ENCODE results near the gene CRACR2A. TPM values are rescaled to one million over a fixed set of nuclear protein-coding genes. Genes with fewer than 3 reads are reported as not detected.

The CRACR2A gene
- total and polyA plus RNA-seq, 2 donors = 7.3 to 9.4 TPM

DNA sequence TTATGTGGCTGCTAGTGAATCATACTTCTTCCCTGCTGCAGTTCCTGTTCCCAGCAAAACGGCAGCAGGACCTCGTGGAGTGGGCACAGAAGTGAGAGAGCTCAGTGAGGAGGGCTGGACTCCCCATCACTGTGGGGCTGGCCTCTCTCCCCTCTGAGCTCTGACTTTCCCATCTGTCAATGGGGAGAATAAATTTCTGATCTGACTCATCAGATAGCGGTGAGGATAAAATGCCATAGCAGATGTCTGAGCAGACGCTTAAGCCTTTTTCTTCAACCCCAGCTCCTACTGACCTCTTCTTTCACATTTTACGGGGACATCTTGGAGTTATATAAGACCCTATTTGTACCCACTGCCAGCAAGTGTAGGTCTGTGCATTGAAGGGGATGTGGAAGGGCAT is 116.6 kb downstream of the CRACR2A start:
- H3K4me3 ChIP-seq (ENCODE audit: low read length in 2 of 2) = no peak overlapping the region
- H3K27ac ChIP-seq (ENCODE audit: low read depth in 1 of 2, low read length in 1 of 2) = no peak overlapping the region
- DNase-seq (ENCODE audit: low read depth in 6 of 9, low spot score in 9 of 9) = no peak
- no peaks in the 10 kb centered on the region for H3K27me3 ChIP-seq (ENCODE audit: control insufficient read depth in 2 of 2, insufficient read depth in 1 of 2, low read length in 1 of 2)
- H3K9me3 ChIP-seq (ENCODE audit: control insufficient read depth in 2 of 2, insufficient read depth in 1 of 2, low read length in 1 of 2) = no peaks in the 10 kb centered on the region
- peaks cover 2 to 8% of the 10 kb centered on the region in 2 donors for H3K4me1 ChIP-seq (ENCODE audit: control insufficient read depth in 2 of 2, insufficient read depth in 2 of 2, low read length in 2 of 2)
- H3K36me3 ChIP-seq (ENCODE audit: control insufficient read depth in 2 of 2, insufficient read depth in 2 of 2, low read length in 1 of 2) = peaks cover 12 to 33% of the 10 kb centered on the region in 2 donors
- 96% methylated on average over 5 of the region's 5 CpGs for WGBS

DNA sequence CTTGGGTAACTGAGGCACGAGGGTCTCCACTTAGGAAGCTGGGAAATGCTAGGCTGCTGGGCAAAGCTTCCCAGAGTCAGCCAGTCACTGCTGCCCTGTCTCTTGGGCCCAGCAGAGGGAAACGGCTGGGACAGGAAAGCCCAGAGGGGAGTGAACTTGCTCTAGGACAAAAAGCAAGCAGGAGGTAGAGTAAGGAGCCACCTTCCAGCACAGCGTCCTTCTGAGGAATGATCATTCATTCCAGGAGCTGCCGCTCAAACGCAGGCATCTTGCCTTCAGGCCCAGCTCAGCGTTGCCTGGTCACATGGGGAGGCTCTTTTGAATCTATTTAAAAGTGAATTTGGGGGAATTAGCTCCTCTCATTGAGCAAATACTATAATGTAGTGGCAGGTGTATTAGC is 118.6 kb downstream of the CRACR2A start:
- Histone ChIP-seq H3K27me3 (ENCODE audit: control insufficient read depth in 2 of 2, insufficient read depth in 1 of 2, low read length in 1 of 2) (no peaks in the 10 kb centered on the region), H3K4me3 (ENCODE audit: low read length in 2 of 2) (no peak overlapping the region), H3K4me1 (ENCODE audit: control insufficient read depth in 2 of 2, insufficient read depth in 2 of 2, low read length in 2 of 2) (peaks cover 5 to 14% of the 10 kb centered on the region in 2 donors), H3K9me3 (ENCODE audit: control insufficient read depth in 2 of 2, insufficient read depth in 1 of 2, low read length in 1 of 2) (no peaks in the 10 kb centered on the region), H3K27ac (ENCODE audit: low read depth in 1 of 2, low read length in 1 of 2) (no peak overlapping the region), H3K36me3 (ENCODE audit: control insufficient read depth in 2 of 2, insufficient read depth in 2 of 2, low read length in 1 of 2) (peaks cover 12 to 39% of the 10 kb centered on the region in 2 donors)
- DNase-seq (ENCODE audit: low read depth in 6 of 9, low spot score in 9 of 9) = no peak
- 99% methylated on average over 6 of the region's 6 CpGs for WGBS

DNA sequence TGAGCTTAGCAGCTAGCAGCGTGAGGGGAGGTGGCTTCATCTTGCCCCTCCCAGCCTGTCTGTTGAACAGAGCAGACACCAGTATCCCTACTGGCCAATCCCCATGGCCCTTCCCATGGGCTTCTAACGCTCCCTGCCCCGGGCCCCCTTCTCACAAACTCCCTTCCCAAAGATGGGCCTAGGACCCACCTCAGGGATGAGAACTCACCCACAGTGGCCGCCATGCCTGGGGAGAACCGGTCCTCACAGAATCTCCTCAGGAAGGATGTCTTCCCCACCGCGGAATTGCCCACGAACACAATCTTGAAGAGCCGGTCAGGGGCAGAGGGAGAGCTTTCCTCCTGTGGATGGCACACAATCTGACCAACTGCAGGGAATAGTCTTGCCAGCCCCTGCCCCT is 119.5 kb downstream of the CRACR2A start:
- no peaks in the 10 kb centered on the region for H3K27me3 ChIP-seq (ENCODE audit: control insufficient read depth in 2 of 2, insufficient read depth in 1 of 2, low read length in 1 of 2)
- no peaks in the 10 kb centered on the region for H3K9me3 ChIP-seq (ENCODE audit: control insufficient read depth in 2 of 2, insufficient read depth in 1 of 2, low read length in 1 of 2)
- no peak for DNase-seq (ENCODE audit: low read depth in 6 of 9, low spot score in 9 of 9)
- no peak overlapping the region for H3K27ac ChIP-seq (ENCODE audit: low read depth in 1 of 2, low read length in 1 of 2)
- whole genome bisulfite sequencing = 99% methylated on average over 9 of the region's 9 CpGs
- H3K36me3 ChIP-seq (ENCODE audit: control insufficient read depth in 2 of 2, insufficient read depth in 2 of 2, low read length in 1 of 2) = peaks cover 13 to 43% of the 10 kb centered on the region in 2 donors
- H3K4me3 ChIP-seq (ENCODE audit: low read length in 2 of 2) = no peak overlapping the region
- H3K4me1 ChIP-seq (ENCODE audit: control insufficient read depth in 2 of 2, insufficient read depth in 2 of 2, low read length in 2 of 2) = peaks cover 5 to 14% of the 10 kb centered on the region in 2 donors

- no peak for DNase-seq (ENCODE audit: low read depth in 6 of 9, low spot score in 9 of 9)
- Histone ChIP-seq H3K9me3 (ENCODE audit: control insufficient read depth in 2 of 2, insufficient read depth in 1 of 2, low read length in 1 of 2) (no peaks in the 10 kb centered on the region), H3K27ac (ENCODE audit: low read depth in 1 of 2, low read length in 1 of 2) (no peak overlapping the region), H3K36me3 (ENCODE audit: control insufficient read depth in 2 of 2, insufficient read depth in 2 of 2, low read length in 1 of 2) (peaks cover 10 to 36% of the 10 kb centered on the region in 2 donors), H3K4me1 (ENCODE audit: control insufficient read depth in 2 of 2, insufficient read depth in 2 of 2, low read length in 2 of 2) (peaks cover 5 to 14% of the 10 kb centered on the region in 2 donors), H3K4me3 (ENCODE audit: low read length in 2 of 2) (no peak overlapping the region), H3K27me3 (ENCODE audit: control insufficient read depth in 2 of 2, insufficient read depth in 1 of 2, low read length in 1 of 2) (no peaks in the 10 kb centered on the region)
- 96% methylated on average over 2 of the region's 2 CpGs for WGBS
These were observed 120.2 kb downstream of the CRACR2A start for GRCh38 chr12:3632754-3633153.

DNA sequence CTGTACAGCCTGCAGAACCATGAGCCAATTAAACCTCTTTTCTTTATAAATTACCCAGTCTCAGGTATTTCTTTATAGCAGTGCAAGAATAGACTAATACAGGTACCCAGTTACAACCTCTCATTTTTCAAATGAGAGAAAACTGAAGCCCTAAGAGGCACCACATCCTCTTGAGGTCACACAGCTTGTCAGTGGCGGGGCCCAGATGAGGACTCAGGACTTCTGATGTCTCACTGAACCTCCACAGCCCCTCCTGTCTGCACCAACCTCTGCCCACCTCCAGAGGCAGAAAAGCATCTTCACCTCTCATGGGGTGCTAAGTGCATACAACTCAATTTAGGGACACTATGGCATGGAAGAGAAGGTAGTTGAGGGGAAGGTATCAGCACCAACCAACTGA is 120.7 kb downstream of the CRACR2A start:
- DNase-seq (ENCODE audit: low read depth in 6 of 9, low spot score in 9 of 9) = peak in 5 of 9 donors; percentile 14 to 65 (median 32)
- H3K4me3 ChIP-seq (ENCODE audit: low read length in 2 of 2) = no peak overlapping the region
- no peaks in the 10 kb centered on the region for H3K27me3 ChIP-seq (ENCODE audit: control insufficient read depth in 2 of 2, insufficient read depth in 1 of 2, low read length in 1 of 2)
- peaks cover 5 to 14% of the 10 kb centered on the region in 2 donors for H3K4me1 ChIP-seq (ENCODE audit: control insufficient read depth in 2 of 2, insufficient read depth in 2 of 2, low read length in 2 of 2)
- H3K36me3 ChIP-seq (ENCODE audit: control insufficient read depth in 2 of 2, insufficient read depth in 2 of 2, low read length in 1 of 2) = peaks cover 9 to 39% of the 10 kb centered on the region in 2 donors
- no peaks in the 10 kb centered on the region for H3K9me3 ChIP-seq (ENCODE audit: control insufficient read depth in 2 of 2, insufficient read depth in 1 of 2, low read length in 1 of 2)
- H3K27ac ChIP-seq (ENCODE audit: low read depth in 1 of 2, low read length in 1 of 2) = no peak overlapping the region
- WGBS = 72% methylated on average over 1 of the region's 1 CpG

- Histone ChIP-seq H3K9me3 (ENCODE audit: control insufficient read depth in 2 of 2, insufficient read depth in 1 of 2, low read length in 1 of 2) (no peaks in the 10 kb centered on the region), H3K27ac (ENCODE audit: low read depth in 1 of 2, low read length in 1 of 2) (no peak overlapping the region), H3K27me3 (ENCODE audit: control insufficient read depth in 2 of 2, insufficient read depth in 1 of 2, low read length in 1 of 2) (no peaks in the 10 kb centered on the region), H3K4me1 (ENCODE audit: control insufficient read depth in 2 of 2, insufficient read depth in 2 of 2, low read length in 2 of 2) (peaks cover 5 to 14% of the 10 kb centered on the region in 2 donors), H3K4me3 (ENCODE audit: low read length in 2 of 2) (no peak overlapping the region), H3K36me3 (ENCODE audit: control insufficient read depth in 2 of 2, insufficient read depth in 2 of 2, low read length in 1 of 2) (peaks cover 7 to 41% of the 10 kb centered on the region in 2 donors)
- 89% methylated on average over 2 of the region's 2 CpGs for WGBS
- no peak for DNase-seq (ENCODE audit: low read depth in 6 of 9, low spot score in 9 of 9)
These were observed 121.2 kb downstream of the CRACR2A start for GRCh38 chr12:3631759-3632158.

- WGBS = 92% methylated on average over 7 of the region's 7 CpGs
- no peak overlapping the region for H3K27ac ChIP-seq (ENCODE audit: low read depth in 1 of 2, low read length in 1 of 2)
- peaks cover 5 to 14% of the 10 kb centered on the region in 2 donors for H3K4me1 ChIP-seq (ENCODE audit: control insufficient read depth in 2 of 2, insufficient read depth in 2 of 2, low read length in 2 of 2)
- no peak for DNase-seq (ENCODE audit: low read depth in 6 of 9, low spot score in 9 of 9)
- H3K36me3 ChIP-seq (ENCODE audit: control insufficient read depth in 2 of 2, insufficient read depth in 2 of 2, low read length in 1 of 2) = peaks cover 10 to 41% of the 10 kb centered on the region in 2 donors
- no peaks in the 10 kb centered on the region for H3K27me3 ChIP-seq (ENCODE audit: control insufficient read depth in 2 of 2, insufficient read depth in 1 of 2, low read length in 1 of 2)
- H3K9me3 ChIP-seq (ENCODE audit: control insufficient read depth in 2 of 2, insufficient read depth in 1 of 2, low read length in 1 of 2) = no peaks in the 10 kb centered on the region
- H3K4me3 ChIP-seq (ENCODE audit: low read length in 2 of 2) = no peak overlapping the region
These were observed 121.7 kb downstream of the CRACR2A start for GRCh38 chr12:3631272-3631637.

GRCh38 chr12:3630621-3631271 is 122.2 kb downstream of the CRACR2A start:
- Histone ChIP-seq H3K27ac (ENCODE audit: low read depth in 1 of 2, low read length in 1 of 2) (no peak overlapping the region), H3K4me3 (ENCODE audit: low read length in 2 of 2) (no peak overlapping the region), H3K27me3 (ENCODE audit: control insufficient read depth in 2 of 2, insufficient read depth in 1 of 2, low read length in 1 of 2) (no peaks in the 10 kb centered on the region), H3K9me3 (ENCODE audit: control insufficient read depth in 2 of 2, insufficient read depth in 1 of 2, low read length in 1 of 2) (no peaks in the 10 kb centered on the region), H3K4me1 (ENCODE audit: control insufficient read depth in 2 of 2, insufficient read depth in 2 of 2, low read length in 2 of 2) (peaks cover 5 to 14% of the 10 kb centered on the region in 2 donors), H3K36me3 (ENCODE audit: control insufficient read depth in 2 of 2, insufficient read depth in 2 of 2, low read length in 1 of 2) (peaks cover 13 to 40% of the 10 kb centered on the region in 2 donors)
- peak in 1 of 9 donors; percentile 24 for DNase-seq (ENCODE audit: low read depth in 6 of 9, low spot score in 9 of 9)
- 81% methylated on average over 8 of the region's 8 CpGs for WGBS

DNA sequence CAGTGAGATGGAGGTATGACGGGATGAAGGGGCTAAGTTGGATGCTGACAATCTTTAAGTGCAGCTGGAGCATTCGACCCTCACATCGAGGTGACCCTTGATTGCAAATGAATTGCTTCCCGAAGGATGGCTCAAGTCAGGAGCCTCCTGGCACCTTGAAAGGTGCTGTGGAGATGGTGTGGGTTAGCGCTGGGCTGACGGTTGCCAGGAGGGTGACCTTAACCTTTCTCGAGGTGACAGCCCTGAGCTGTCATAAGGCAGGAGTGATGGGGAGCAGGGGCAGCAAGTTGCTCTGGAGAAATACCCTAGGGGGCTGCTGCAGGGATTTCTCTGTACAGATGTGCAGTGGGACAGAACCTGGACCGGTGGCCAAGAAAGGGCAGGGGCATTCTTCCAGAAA is 122.8 kb downstream of the CRACR2A start:
- Histone ChIP-seq H3K9me3 (ENCODE audit: control insufficient read depth in 2 of 2, insufficient read depth in 1 of 2, low read length in 1 of 2) (no peaks in the 10 kb centered on the region), H3K27ac (ENCODE audit: low read depth in 1 of 2, low read length in 1 of 2) (no peak overlapping the region), H3K36me3 (ENCODE audit: control insufficient read depth in 2 of 2, insufficient read depth in 2 of 2, low read length in 1 of 2) (peaks cover 13 to 40% of the 10 kb centered on the region in 2 donors), H3K4me1 (ENCODE audit: control insufficient read depth in 2 of 2, insufficient read depth in 2 of 2, low read length in 2 of 2) (peaks cover 5 to 14% of the 10 kb centered on the region in 2 donors), H3K4me3 (ENCODE audit: low read length in 2 of 2) (no peak overlapping the region), H3K27me3 (ENCODE audit: control insufficient read depth in 2 of 2, insufficient read depth in 1 of 2, low read length in 1 of 2) (no peaks in the 10 kb centered on the region)
- DNase-seq (ENCODE audit: low read depth in 6 of 9, low spot score in 9 of 9) = no peak
- 98% methylated on average over 8 of the region's 8 CpGs for WGBS
